ENCODE data around the gene ZCCHC7.

GRCh38 chr9:37372839-37373238 lies 252.5 kb downstream of the ZCCHC7 start:
- TF ChIP-seq POLR2A (IDR thresholded peaks at IDR 0.05; ENCODE audit: control extremely low read depth in 1 of 2, low read depth in 2 of 2, low read length in 2 of 2) (no peak), CTCF (IDR thresholded peaks at IDR 0.05; ENCODE audit: control extremely low read depth in 1 of 3, insufficient read depth in 1 of 3, low read depth in 1 of 3, low read length in 3 of 3) (no peak), RNF2 (IDR thresholded peaks at IDR 0.05; ENCODE audit: borderline replicate concordance, low read depth, low read length, missing control alignments, poor library complexity, severe bottlenecking) (no peak), JUN (IDR thresholded peaks at IDR 0.05; ENCODE audit: low read depth, low read length) (no peak), CBX5 (IDR thresholded peaks at IDR 0.05; ENCODE audit: low read depth, low read length) (no peak), CBX8 (IDR thresholded peaks at IDR 0.05; ENCODE audit: borderline replicate concordance, low read depth, low read length) (no peak), TAF1 (IDR thresholded peaks at IDR 0.05; ENCODE audit: low read depth, low read length) (no peak), POU5F1 (IDR thresholded peaks at IDR 0.05; ENCODE audit: low read depth, low read length) (no peak)
